K562 (cell line): ENCODE data around the gene POMZP3. TPM values are rescaled to one million over a fixed set of nuclear protein-coding genes. Genes with fewer than 3 reads are reported as not detected.

Source experiments
- ELF2 ChIP-seq: fragments of 250-450 bp; sonication (Bioruptor Pico); IDR thresholded peaks from 2 replicates; pipeline ENCODE4 v1.5.0; 2021; ENCODE audit warnings: mild to moderate bottlenecking
- EP400 ChIP-seq: fragments of 450-650 bp; IDR thresholded peaks from 2 replicates; pipeline ENCODE4 v1.6.1; 2017; ENCODE audit warnings: antibody characterized with exemption, mild to moderate bottlenecking, moderate library complexity
- KDM5B ChIP-seq: fragments of 200-600 bp; sonication (generic); IDR thresholded peaks from 2 replicates; pipeline ENCODE4 v1.6.1; 2012; ENCODE audit warnings: low read depth, mild to moderate bottlenecking, moderate library complexity, low read length, control low read depth, inconsistent platforms; ENCODE audit not compliant: insufficient replicate concordance
- MAX ChIP-seq: sonication (generic); formaldehyde crosslinking; IDR thresholded peaks from 2 replicates; pipeline ENCODE4 v1.9.0; 2022; ENCODE audit warnings: mild to moderate bottlenecking, missing genetic modification reagents
- NFATC3 ChIP-seq: fragments of 450-650 bp; IDR thresholded peaks from 2 replicates; pipeline ENCODE4 v1.6.1; 2017; ENCODE audit warnings: mild to moderate bottlenecking
- PHB ChIP-seq: fragments of 250-450 bp; sonication (Bioruptor Pico); IDR thresholded peaks from 2 replicates; pipeline ENCODE4 v1.5.0; 2021
- PHF20 ChIP-seq: fragments of 450-650 bp; IDR thresholded peaks from 2 replicates; pipeline ENCODE4 v1.6.1; 2018; ENCODE audit not compliant: partially characterized antibody
- PHF8 ChIP-seq: fragments of 200-600 bp; sonication (generic); IDR thresholded peaks from 2 replicates; pipeline ENCODE4 v1.6.1; 2012; ENCODE audit warnings: mixed run types, mild to moderate bottlenecking, inconsistent platforms, low read length, moderate library complexity, borderline replicate concordance
- RB1 ChIP-seq: fragments of 450-650 bp; IDR thresholded peaks from 2 replicates; pipeline ENCODE4 v1.6.1; 2017; ENCODE audit warnings: low read depth, mild to moderate bottlenecking
- RBBP5 ChIP-seq: fragments of 200-600 bp; sonication (generic); IDR thresholded peaks from 2 replicates; pipeline ENCODE4 v1.6.1; 2012; ENCODE audit warnings: borderline replicate concordance, mild to moderate bottlenecking, low read length, control low read depth, inconsistent platforms; ENCODE audit not compliant: insufficient read depth, poor library complexity, severe bottlenecking
- RBM22 ChIP-seq: fragments of 200-400 bp; formaldehyde crosslinking; IDR thresholded peaks from 2 replicates; pipeline ENCODE4 v1.6.1; 2018; ENCODE audit warnings: low read length, low read depth; ENCODE audit not compliant: poor library complexity, severe bottlenecking
- THAP7 ChIP-seq: fragments of 250-450 bp; sonication (Bioruptor Pico); IDR thresholded peaks from 2 replicates; pipeline ENCODE4 v1.5.0; 2021
- ZBTB12 ChIP-seq: fragments of 250-450 bp; sonication (Bioruptor Pico); IDR thresholded peaks from 2 replicates; pipeline ENCODE4 v1.4.0; 2020
- ZNF280B ChIP-seq: fragments of 250-450 bp; sonication (Bioruptor Pico); IDR thresholded peaks from 2 replicates; pipeline ENCODE4 v1.5.1; 2021; ENCODE audit warnings: mild to moderate bottlenecking
- polyA plus RNA-seq, 8 experiments: library from polyadenylated mRNA; depleted of rRNA in 4 of 8; stranded (reverse) in 5 of 8; unstranded in 3 of 8; fragments of >200 nt; fragmentation: Nextera tagmentation in 2 of 8; fragmentation: Illumina TruSeq in 1 of 8; extraction: Ambion mirVana in 2 of 8; extraction: Trizol in 1 of 8; gene quantifications; 2 replicates each; pipeline versions ENCODE4 v1.2.1 to v1.2.3, GENCODE V29; 2011 to 2014; ENCODE audit warnings: inconsistent platforms in 1 of 8, missing spikeins in 1 of 8
- total RNA-seq, 7 experiments: library from RNA; depleted of rRNA in 6 of 7; stranded (reverse); fragments of >200 nt in 6 of 7; fragmentation: Illumina TruSeq in 2 of 7; extraction: Trizol in 2 of 7; gene quantifications; 2 replicates each; pipeline versions ENCODE4 v1.2.1 to v1.2.3, GENCODE V29; 2011 to 2021; ENCODE audit warnings: low replicate concordance in 1 of 7

The POMZP3 gene
- total and polyA plus RNA-seq, 9 of the 15 experiments (the other 6 are each of a cell fraction or from before 2014, with no cell fraction given), result 2.3 to 15.8 (median 4.0) TPM

GRCh38 chr7:76626989-76627642, at the start of gene POMZP3 (continued):
- peak; percentile 23 for TF ChIP-seq RBBP5
- peak; percentile 65 for TF ChIP-seq PHF20
- TF ChIP-seq NFATC3, result peak; percentile 48; the same call in 1 of the 2 replicates
- TF ChIP-seq THAP7 (CRISPR knock-in tag), result peak; percentile 89; the same call in 1 of the 2 replicates
- TF ChIP-seq RBM22, result peak; percentile 46
- TF ChIP-seq ZNF280B (CRISPR knock-in tag), result 0 out of 2 replicates have a peak, but pooled peaks have one; percentile 63
- peak; percentile 53; the same call in 1 of the 2 replicates for TF ChIP-seq ELF2 (CRISPR knock-in tag)
- TF ChIP-seq EP400, result peak; percentile 46; the same call in 1 of the 2 replicates
- TF ChIP-seq ZBTB12 (CRISPR knock-in tag), result peak; percentile 84
- peak; percentile 37 for TF ChIP-seq KDM5B
- TF ChIP-seq PHB (CRISPR knock-in tag), result peak; percentile 83; the same call in 1 of the 2 replicates
- TF ChIP-seq RB1, result peak; percentile 70
- TF ChIP-seq PHF8, result peak; percentile 34; the same call in 1 of the 2 replicates
- 0 out of 2 replicates have a peak, but pooled peaks have one; percentile 31 for TF ChIP-seq MAX (CRISPR knock-in tag)
